HL-60 (cell line): Measurements from ENCODE around the gene ARMH3.

Source experiments
- DNase-seq, 2 experiments: peaks; one replicate each; pipeline ENCODE4 v3.0.0-alpha.2; 2010 to 2020; ENCODE audit warnings: low read depth in 1 of 2, low spot score in 1 of 2
- H3K27ac ChIP-seq: fragments of 250-450 bp; sonication (Bioruptor Pico); replicated peaks from 2 replicates; pipeline ENCODE4 v1.5.1; 2020; ENCODE audit warnings: mild to moderate bottlenecking, moderate library complexity
- H3K27me3 ChIP-seq: fragments of 250-450 bp; sonication (Bioruptor Pico); 2 replicates; pipeline ENCODE4 v1.5.1; 2021; ENCODE audit warnings: mild to moderate bottlenecking, moderate library complexity; ENCODE audit not compliant: insufficient read depth, poor library complexity, severe bottlenecking
- H3K4me3 ChIP-seq: replicated peaks from 2 replicates; pipeline ENCODE4 v1.5.1; 2011; ENCODE audit warnings: mild to moderate bottlenecking, control low read depth, low read length; ENCODE audit not compliant: insufficient read depth
- CTCF ChIP-seq: IDR thresholded peaks from one replicate; pipeline ENCODE4 v1.5.1; 2011; ENCODE audit warnings: low read length, control low read depth, inconsistent platforms; ENCODE audit not compliant: insufficient read depth
- GABPA ChIP-seq: IDR thresholded peaks from 2 replicates; pipeline ENCODE4 v1.6.1; 2012; ENCODE audit warnings: low read depth
- POLR2AphosphoS5 ChIP-seq: IDR thresholded peaks from 2 replicates; pipeline ENCODE4 v1.6.1; 2012; ENCODE audit warnings: low read depth
- REST ChIP-seq: IDR thresholded peaks from 2 replicates; pipeline ENCODE4 v1.6.1; 2012; ENCODE audit warnings: low read depth; ENCODE audit not compliant: insufficient replicate concordance
- SPI1 ChIP-seq: IDR thresholded peaks from 2 replicates; pipeline ENCODE4 v1.6.1; 2012; ENCODE audit warnings: low read depth, mild to moderate bottlenecking, borderline replicate concordance

ARMH3 gene

GRCh38 chr10:101895781-101896180, 160.2 kb downstream of the ARMH3 start:
- TF ChIP-seq POLR2AphosphoS5 = no peak
- no peak for TF ChIP-seq SPI1
- Histone ChIP-seq H3K27ac (no peak overlapping the region), H3K4me3 (no peak overlapping the region), H3K27me3 (no peaks in the 10 kb centered on the region)
- DNase-seq = no peak

- TF ChIP-seq GABPA (no peak), REST (no peak), CTCF (no peak), POLR2AphosphoS5 (no peak), SPI1 (no peak)
- no peak for DNase-seq
- no peak overlapping the region for H3K27ac ChIP-seq
- H3K27me3 ChIP-seq = no peaks in the 10 kb centered on the region
- no peak overlapping the region for H3K4me3 ChIP-seq
Measured at GRCh38 chr10:101894742-101895141, 161.2 kb downstream of the ARMH3 start.

- no peak for DNase-seq
- TF ChIP-seq SPI1 (no peak), GABPA (no peak), CTCF (no peak), POLR2AphosphoS5 (no peak), REST (no peak)
- no peak overlapping the region for H3K27ac ChIP-seq
- H3K27me3 ChIP-seq = no peaks in the 10 kb centered on the region
- H3K4me3 ChIP-seq = no peak overlapping the region
Measured at GRCh38 chr10:101894266-101894665, 161.7 kb downstream of the ARMH3 start.

GRCh38 chr10:101893510-101894120, 162.4 kb downstream of the ARMH3 start:
- H3K27ac ChIP-seq = no peak overlapping the region
- no peaks in the 10 kb centered on the region for H3K27me3 ChIP-seq
- no peak for DNase-seq
- no peak overlapping the region for H3K4me3 ChIP-seq
- TF ChIP-seq CTCF (no peak), GABPA (no peak), REST (no peak), SPI1 (no peak), POLR2AphosphoS5 (no peak)
